Testis (tissue), 2 donors: Measurements from ENCODE around the gene FXN.

Source experiments
- CTCF ChIP-seq, 3 experiments: fragments of 450-650 bp in 2 of 3; fragments of 200-600 bp in 1 of 3; sonication (generic) in 1 of 3; IDR thresholded peaks; one replicate each; pipeline ENCODE4 v1.5.1; 2016 to 2019; ENCODE audit warnings: antibody characterized with exemption in 3 of 3, mild to moderate bottlenecking in 2 of 3, moderate library complexity in 1 of 3
- POLR2A ChIP-seq: fragments of 450-650 bp; IDR thresholded peaks from one replicate; pipeline ENCODE4 v1.6.1; 2017; ENCODE audit warnings: antibody characterized with exemption, mild to moderate bottlenecking, moderate library complexity

DNA sequence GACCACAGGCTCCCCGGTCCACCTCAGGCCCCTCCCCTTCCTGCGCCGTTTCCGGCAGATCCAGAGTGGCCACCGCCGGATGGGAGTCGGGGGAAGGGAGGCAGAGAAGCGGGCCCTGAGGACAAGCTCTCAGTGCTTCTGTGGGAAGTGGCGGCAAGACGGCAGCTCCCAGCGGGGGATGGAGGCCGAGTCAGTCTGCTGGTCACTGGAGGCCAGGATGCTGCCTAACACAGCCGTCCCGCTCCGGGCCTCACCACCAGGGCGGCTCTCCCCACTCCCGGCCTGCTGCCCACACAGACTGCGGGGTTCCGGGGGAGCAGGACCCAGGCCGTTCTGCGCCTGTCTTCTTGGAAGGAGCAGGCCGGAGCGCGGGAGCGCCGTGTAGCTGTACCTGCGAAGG lies 31.4 kb downstream of the FXN start:
- TF ChIP-seq POLR2A = no peak
- TF ChIP-seq CTCF (IDR thresholded peaks at IDR 0.05) = no peak
